ENCODE measurements around the gene C15orf40.
"Not testable (repeated sequence)": the region's sequence is repeated elsewhere in the genome, so short reads cannot be mapped to it uniquely, and the experiment has no call there.

The C15orf40 gene

GRCh38 chr15:83011271-83012075 lies at the start of gene C15orf40:
TSS of gene C15orf40 (minus strand) at chr15:83011639. CDS start at chr15:83011607, 32 bp downstream.
- peak; percentile 78 for DNase-seq

DNA sequence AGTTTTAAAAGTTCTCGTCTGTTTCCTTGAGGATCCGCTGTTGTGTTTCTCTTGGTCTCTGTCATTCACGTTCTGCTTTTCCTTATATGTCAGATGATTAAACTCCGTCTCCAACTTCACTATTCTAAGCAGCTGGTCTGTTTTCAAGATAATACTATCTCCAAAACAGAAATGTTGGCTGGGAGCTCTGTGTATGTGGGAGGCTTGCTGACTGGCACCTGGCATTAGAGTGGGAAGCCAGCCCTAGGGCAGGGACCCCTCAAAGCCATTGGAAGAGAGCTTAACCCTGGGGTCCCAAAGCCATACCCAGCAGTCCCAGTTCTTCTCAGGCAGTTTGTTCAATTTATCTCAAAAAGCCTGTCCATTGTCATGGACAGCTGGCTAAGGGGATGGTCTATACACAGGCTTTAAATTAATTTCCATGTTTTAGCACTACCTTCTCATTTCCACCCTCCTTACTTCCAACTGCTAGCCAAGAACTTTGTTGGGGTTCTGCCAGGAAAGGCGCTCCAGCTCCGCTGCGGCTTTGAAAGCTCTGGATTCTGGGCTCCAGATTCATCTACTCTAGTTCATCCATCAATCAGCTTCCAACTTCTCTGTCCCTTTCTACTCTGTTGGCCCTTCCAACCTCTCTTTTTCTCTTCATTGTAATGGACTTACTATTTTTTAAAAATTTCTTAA lies 46.4 kb upstream of the C15orf40 start:
- no peak for DNase-seq

DNA sequence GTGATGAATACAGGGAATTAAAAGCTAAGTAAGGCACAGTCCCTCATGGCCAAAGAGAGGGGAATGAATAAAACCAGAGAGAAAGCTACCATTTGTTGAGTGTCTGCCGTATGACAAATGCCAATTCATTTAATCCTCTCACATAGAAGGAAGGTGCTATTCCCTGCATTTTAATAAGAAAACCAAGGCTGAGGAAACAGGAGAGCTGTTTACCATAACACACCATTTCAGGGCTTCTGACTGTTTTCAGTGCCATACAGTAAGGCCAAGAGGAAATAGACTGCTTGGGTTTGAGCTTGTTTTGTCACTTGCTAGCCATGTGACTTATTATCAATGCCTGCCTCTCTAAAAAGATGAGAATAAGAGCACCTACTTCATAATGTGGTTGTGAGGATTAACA lies 45.6 kb upstream of the C15orf40 start:
- DNase-seq, result no peak

DNA sequence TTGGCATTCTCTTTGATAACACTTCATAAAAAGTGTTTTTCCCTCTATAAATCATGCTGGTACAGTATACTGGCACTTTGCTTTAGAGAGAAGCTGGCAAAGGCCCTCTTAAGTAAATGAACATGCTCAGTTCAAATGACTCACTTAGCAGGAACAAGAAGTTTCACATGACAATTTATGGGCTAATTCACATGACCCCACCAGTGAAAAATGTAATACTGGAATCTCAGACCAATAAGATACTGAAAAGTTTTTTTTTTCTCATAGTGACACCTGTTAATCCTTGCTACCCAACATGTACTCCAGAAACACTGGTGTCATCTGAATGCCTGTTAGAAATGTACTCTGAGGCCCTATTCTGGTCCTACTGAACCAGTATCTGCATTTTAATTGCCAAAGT lies 41.7 kb upstream of the C15orf40 start:
- DNase-seq, result no peak

DNA sequence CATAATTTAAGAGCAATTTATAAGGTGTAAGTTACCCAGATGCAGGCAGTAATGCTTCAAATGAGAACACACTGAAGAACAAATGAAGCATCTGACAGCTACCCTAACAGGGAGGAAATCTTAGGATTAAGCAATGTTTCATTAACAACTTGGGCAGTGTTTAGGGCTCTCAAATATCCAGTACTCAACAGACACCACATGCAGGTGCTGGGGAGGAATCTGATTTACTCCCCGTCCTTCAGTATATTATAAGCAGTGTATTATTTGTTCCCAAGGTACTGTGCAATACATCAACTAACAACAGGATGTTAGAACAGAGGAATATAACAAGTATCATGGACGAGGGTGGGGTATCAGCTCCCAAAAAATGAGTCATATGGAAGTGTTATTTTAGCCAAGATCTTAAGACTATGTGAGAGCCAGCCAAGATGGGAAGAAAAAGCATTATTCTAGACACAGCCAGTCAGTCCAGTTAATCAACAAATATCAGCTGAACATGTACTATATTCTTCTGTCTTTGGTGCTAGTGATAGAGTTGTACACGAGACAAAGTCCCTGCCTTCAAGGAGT lies 35.2 kb upstream of the C15orf40 start:
- no peak for DNase-seq

DNA sequence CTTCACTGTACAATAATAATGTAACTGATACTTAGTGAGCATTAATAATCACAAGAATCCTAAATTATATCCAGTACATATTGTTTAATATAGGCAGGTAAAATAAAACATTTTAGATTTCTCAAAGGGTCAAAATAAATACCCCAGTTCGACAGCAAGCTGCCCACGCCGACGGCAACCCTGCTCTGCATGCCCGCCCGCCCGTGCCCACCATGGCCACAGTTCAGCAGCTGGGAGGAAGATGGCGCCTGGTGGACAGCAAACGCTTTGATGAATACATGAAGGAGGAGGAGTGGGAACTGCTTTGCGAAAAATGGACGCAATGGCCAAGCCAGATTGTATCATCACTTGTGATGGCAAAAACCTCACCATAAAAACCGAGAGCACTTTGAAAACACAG lies 32.7 kb upstream of the C15orf40 start:
- DNase-seq, result no peak

DNA sequence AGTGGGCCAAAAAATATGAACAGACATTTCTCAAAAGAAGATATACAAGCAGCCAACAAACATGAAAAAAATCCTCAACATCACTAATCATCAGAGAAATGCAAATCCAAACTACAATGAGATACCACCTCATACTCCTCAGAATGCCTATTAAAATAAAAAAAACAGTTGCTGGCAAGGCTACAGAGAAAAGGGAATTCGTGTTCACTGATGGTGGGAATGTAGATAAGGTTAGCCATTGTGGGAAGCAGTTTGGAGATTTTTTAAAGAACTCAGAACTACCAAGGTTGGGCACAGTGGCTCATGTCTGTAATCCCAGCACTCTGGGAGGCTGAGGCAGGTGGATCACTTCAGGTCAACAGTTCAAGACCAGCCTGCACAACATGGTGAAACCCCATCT lies 27.8 kb upstream of the C15orf40 start:
- DNase-seq, result no peak

GRCh38 chr15:83036253-83036652 lies 24.8 kb upstream of the C15orf40 start:
- DNase-seq, result no peak

DNA sequence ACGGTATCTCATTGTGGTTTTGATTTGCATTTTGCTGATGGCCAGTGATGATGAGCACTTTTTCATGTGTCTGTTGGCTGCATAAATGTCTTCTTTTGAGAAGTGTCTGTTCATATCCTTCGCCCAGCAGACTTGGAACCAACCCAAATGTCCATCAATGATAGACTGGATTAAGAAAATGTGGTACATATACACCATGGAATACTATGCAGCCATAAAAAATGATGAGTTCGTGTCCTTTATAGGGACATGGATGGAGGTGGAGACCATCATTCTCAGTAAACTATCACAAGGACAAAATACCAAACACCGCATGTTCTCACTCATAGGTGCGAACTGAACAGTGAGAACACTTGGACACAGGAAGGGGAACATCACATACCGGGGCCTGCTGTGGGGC lies 19.8 kb upstream of the C15orf40 start:
- not testable (repeated sequence) for DNase-seq

GRCh38 chr15:83030021-83030420 lies 18.6 kb upstream of the C15orf40 start:
- no peak for DNase-seq

- no peak for DNase-seq
Measured at GRCh38 chr15:83018436-83018835, 7.0 kb upstream of the C15orf40 start.

DNA sequence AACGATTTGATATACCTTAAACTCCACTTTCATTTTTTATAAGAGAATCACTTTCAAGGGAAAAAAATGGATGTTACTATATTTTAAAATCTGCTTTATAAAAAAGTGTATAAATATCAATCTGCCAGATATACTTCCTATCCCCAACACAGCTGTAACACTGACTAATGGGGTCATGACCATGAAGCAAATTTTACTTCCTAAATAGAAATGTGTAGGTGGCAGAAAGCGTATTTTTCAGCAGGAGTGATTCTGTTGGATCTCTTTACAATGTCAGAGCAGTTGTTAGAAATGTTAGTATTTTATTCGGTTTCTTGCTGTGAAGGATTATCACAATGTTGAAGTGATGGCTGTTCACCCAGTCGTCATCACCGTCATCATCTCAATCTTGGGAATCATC lies 5.5 kb upstream of the C15orf40 start:
- no peak for DNase-seq

DNA sequence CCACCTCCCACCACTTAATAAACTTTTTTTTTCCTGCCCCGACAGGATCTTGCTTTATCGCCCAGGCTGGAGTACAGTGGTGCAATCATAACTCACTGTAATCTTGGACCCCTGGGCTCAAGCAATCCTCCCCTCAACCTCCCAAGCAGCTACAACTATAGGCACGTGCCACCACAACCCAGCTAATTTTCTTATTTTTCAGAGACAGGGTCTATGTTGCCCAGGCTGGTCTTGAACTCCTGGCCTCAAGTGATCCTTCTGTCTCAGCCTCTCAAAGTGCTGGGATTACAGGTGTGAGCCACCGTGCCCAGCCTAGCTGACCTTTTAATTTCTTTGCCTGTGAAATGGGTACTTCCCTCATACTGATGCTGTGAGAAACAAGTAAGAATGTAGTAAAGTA lies 3.9 kb upstream of the C15orf40 start:
- no peak for DNase-seq

GRCh38 chr15:83014205-83014653 lies 2.8 kb upstream of the C15orf40 start:
- no peak for DNase-seq

DNA sequence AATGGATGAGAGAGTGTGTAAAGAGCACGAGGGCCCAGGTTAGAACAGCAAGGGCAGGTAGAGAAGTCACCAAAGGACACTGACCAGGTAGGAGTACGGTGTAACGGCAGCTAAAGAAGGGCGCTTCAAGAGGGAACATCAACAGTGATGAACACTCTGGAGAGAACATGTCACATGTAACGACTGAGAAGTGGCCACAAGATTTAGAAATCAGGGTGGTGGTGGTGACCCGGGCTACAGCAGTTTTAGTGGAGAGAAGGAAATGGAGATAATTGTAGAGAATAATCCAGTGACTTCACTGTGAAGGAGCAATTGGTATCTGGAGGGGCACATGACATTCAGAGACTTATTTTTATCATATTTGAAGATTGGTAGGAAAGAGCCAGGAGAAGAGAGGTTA lies 1.2 kb upstream of the C15orf40 start:
- DNase-seq, result no peak

DNA sequence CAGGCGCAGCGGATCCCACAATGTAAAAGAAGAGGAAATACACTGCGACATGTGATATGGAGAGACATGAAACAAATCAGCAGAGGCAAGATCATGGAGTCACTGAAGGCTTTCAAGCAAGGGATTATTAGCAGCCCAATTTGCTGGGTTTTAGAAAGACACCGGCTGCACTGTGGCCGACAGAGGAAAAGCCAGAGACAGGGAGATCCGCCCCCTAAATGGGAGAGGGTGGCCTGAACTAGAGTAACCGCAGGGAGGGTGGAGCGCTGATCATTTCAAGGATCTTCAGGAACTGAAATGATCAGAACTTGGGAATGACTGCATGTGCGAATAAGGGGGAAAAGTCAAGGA lies 612 bp upstream of the C15orf40 start:
- DNase-seq, result peak; percentile 27

- DNase-seq, result peak; percentile 44
Measured at GRCh38 chr15:83010709-83011270, 649 bp downstream of the C15orf40 start.

- DNase-seq, result not testable (repeated sequence)
Measured at GRCh38 chr15:83000672-83001031, 10.8 kb downstream of the C15orf40 start.

DNA sequence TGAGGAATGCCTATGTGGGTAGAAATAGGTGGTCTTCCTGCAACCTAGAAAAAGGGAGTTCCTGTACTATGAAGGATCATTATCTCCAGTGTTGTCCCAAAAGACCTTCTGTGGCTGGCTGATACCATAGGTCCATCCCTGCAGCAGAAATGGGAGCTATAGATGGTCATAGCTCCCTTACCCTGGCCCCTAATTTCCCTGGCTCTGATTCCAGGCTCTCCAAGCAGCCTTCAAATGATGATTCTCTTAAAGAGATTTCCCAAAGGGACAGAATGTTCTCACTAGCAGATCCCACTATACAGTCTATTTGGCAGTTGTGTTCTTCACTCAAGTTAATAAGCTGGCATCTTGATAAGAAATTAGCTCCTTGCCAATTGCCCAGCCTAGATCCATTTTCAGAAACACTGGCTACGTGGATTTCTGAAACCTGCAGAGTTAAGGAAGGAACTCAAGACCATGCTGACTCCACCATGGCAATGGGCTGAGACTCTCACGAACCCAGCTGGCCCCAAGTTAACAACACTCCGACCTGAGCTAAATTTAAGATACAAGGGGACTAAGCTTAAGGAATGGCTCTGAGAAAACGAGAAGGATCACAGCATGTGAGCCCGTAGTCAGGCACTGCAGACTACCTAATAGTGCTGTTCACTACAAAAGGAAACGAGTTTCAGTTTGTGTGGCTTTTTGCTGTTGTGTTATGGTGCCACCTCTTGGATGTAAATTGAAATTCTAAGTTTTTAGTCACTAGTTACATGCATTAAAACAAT lies 11.4 kb downstream of the C15orf40 start:
- peak; percentile 3 for DNase-seq

GRCh38 chr15:82999426-82999825 lies 12.0 kb downstream of the C15orf40 start:
- no peak for DNase-seq

DNA sequence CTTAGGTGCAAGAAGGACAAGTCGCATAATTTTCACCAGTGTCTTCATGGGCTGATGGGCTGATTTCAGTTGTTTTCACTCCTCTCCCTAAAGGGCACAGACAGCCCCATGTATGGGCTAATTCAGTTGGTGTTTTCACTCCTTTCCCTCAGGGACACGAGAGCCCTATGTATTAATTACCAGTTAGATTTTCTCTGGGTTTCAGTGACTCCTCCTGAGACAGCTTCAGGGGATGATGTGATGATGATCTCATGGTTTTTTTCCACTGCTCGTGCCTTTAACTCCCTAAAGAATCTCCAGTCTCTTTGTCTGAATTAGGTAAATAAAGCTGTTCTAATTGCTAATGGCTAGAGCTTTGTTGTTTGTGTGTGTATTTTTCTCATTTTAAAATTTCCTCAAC lies 15.5 kb downstream of the C15orf40 start:
- DNase-seq, result no peak

DNA sequence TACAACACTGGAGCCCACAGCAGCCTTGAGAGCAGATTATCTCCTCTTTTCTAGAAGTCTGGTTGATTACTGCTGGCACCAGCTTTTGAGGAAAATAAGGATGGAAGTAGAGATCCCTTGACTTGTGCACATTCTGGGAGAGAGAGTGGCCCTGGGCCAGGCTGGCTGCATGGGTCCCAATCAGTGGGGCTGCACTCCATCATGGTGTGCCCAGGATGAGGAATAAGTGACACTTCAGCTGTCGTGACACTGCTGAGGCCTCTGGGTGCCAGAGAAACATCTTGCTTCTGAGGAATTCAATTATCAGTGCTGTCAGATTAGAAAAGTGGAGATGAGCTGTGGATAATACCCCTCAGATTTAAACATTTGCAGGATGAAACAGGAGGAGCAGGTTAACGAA lies 16.4 kb downstream of the C15orf40 start:
- DNase-seq, result no peak

- no peak for DNase-seq
Measured at GRCh38 chr15:82993144-82993543, 18.3 kb downstream of the C15orf40 start.
